ENCODE measurements around the gene BHLHE40.

DNA sequence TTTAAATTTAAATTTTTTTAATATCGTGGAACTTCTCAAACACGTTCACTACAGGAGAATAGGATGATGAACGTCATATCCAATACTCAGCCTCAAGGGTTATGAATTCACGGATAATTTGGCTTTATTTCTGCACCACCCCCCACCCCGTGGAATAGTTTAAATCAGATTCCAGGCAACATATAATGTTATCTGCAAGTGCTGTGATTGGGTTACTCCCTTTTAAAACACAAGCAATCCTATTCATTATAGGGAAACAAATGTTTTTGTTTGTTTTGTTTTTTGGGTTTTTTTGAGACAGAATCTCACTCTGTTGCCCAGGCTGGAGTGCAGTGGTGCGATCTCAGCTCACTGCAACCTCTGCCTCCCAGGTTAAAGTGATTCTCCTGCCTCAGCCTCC is 30.9 kb downstream of the BHLHE40 start:
- TF ChIP-seq ZNF565 (CRISPR knock-in tag; conservative IDR thresholded peaks at IDR 0.05; ENCODE audit: low read depth) (no peak), TCF4 (CRISPR knock-in tag; IDR thresholded peaks at IDR 0.05; ENCODE audit: borderline replicate concordance) (no peak)
